Heart right ventricle (tissue), 16 donors: Measurements from ENCODE around the gene GRHL1. TPM values are rescaled to one million over a fixed set of nuclear protein-coding genes. Genes with fewer than 3 reads are reported as not detected.

Source experiments
- ATAC-seq, 8 donors: fragments of 200-7000 bp; cut with Tn5 transposase; one replicate each; pipeline ENCODE4 v1.9.1; 2020; ENCODE audit warnings: mild to moderate bottlenecking in 8 of 8, moderate library complexity in 8 of 8, moderate number of reproducible peaks in 1 of 8
- DNase-seq, 2 donors: peaks; one replicate each; pipeline ENCODE4 v3.0.0-alpha.2; 2020
- H3K27ac ChIP-seq, 10 donors: fragments of 200-600 bp; sonication (generic) in 2 of 10; one replicate each; pipeline versions ENCODE4 v1.5.0 to v1.8.0; 2020 to 2022; ENCODE audit warnings: mild to moderate bottlenecking in 3 of 10
- H3K27me3 ChIP-seq, 7 donors: fragments of 200-600 bp; one replicate each; pipeline ENCODE4 v1.8.0; 2021 to 2022; ENCODE audit warnings: mild to moderate bottlenecking in 2 of 7
- H3K36me3 ChIP-seq, 9 donors: fragments of 200-600 bp; sonication (generic) in 1 of 9; one replicate each; pipeline versions ENCODE4 v1.5.0 to v1.8.0; 2020 to 2022; ENCODE audit warnings: mild to moderate bottlenecking in 2 of 9
- H3K4me1 ChIP-seq, 9 donors: fragments of 200-600 bp; sonication (generic) in 1 of 9; one replicate each; pipeline versions ENCODE4 v1.5.0 to v1.8.0; 2020 to 2022; ENCODE audit warnings: mild to moderate bottlenecking in 4 of 9
- H3K4me3 ChIP-seq, 10 donors: fragments of 200-600 bp; sonication (generic) in 2 of 10; one replicate each; pipeline versions ENCODE4 v1.5.0 to v1.8.0; 2020 to 2022; ENCODE audit warnings: mild to moderate bottlenecking in 7 of 10, moderate library complexity in 2 of 10
- H3K9me3 ChIP-seq, 11 donors: fragments of 200-600 bp in 10 of 11; sonication (generic) in 2 of 11; one replicate each; pipeline versions ENCODE4 v1.5.0 to v1.8.0; 2013 to 2022; ENCODE audit warnings: mild to moderate bottlenecking in 2 of 11, control low read depth in 1 of 11, moderate library complexity in 1 of 11
- CTCF ChIP-seq, 9 donors: fragments of 200-600 bp; sonication (generic) in 2 of 9; IDR thresholded peaks; one replicate each; pipeline versions ENCODE4 v1.5.0 to v1.8.0; 2021 to 2022; ENCODE audit warnings: antibody characterized with exemption in 9 of 9, mild to moderate bottlenecking in 5 of 9, moderate library complexity in 1 of 9
- WGBS, 2 donors: extraction: QIAGEN DNeasy Blood & Tissue Kit; methylation state at CpG; one replicate each; pipeline ENCODE4 v1.1.7; 2013; ENCODE audit warnings: inconsistent platforms in 1 of 2; 5-methylcytosine and 5-hydroxymethylcytosine counted together
- intact Hi-C, 10 donors: fragments of 100-400 bp; cut with DNase I; formaldehyde crosslinking; loops; one replicate each; pipeline versions ENCODE4 v1.11.1 to v1.14.2; 2022
- polyA plus RNA-seq, 2 donors: library from polyadenylated mRNA; stranded (reverse); fragments of 200-250 nt; gene quantifications; one replicate each; pipeline ENCODE4 v1.2.3, GENCODE V29; 2013
- total RNA-seq, 10 donors: library from RNA; stranded (reverse); fragmentation: NEBNext Ultra II Directional in 3 of 10; extraction: Animal tissue kit (Norgen Biotek cat#: 25700) in 3 of 10; gene quantifications; one replicate each; pipeline versions ENCODE4 v1.2.1 to v1.2.4, GENCODE V29; 2021 to 2023
- donor health status: Arrhythmogenic right ventricular cardiomyopathy.
- donor health status: ischemic (EF 13 %, LVEDD 7.1; RV severe dilation, severe dysfunction).
- donor health status: healthy with polysubstance abuse.
- donor health status: DM: no; HTN: yes; CAD: no.
- donor health status: DM: no; HTN: no; CAD: no.
- donor health status: ischemic (EF 25% LVEDD 6.9; RV normal size, moderate dysfunction).
- donor health status: ischemic (EF 25% LVEDD 5.7; RV mildly dilated, moderate dysfunction).
- donor health status: healthy.
- donor health status: DM: yes; HTN: yes; CAD: no.
- donor health status: Ischemic cardiomyopathy.
- donor health status: ischemic (EF 35%, LVEDD 5.7; RV mildly dilated, moderate dysfunction).
- donor health status: nonischemic (EF 11% LVEDD 7.7; RV severe dilation, severe dysfunction).
- donor health status: DM: yes; HTN: yes; CAD: no.
- donor health status: PGD.
- donor health status: ischemic (EF 29% LVEDD 5.4; RV normal size, mild dysfunction).
- donor health status: nonischemic (EF 23%, LVEDD 6.1; RV moderate dilation, normal function).

GRHL1 gene
- total and polyA plus RNA-seq, 12 donors = 0.29 to 3.0 (median 0.90) TPM

- no peak for TF ChIP-seq CTCF (IDR thresholded peaks at IDR 0.05)
- H3K4me1 ChIP-seq = peaks cover 5 to 74% (median 59%) of the 10 kb centered on the region in 9 donors
- DNase-seq (no peak), ATAC-seq (no peak)
- no peaks in the 10 kb centered on the region for H3K27me3 ChIP-seq
- WGBS, 2 donors = 81 to 83% methylated on average over 15 of the region's 15 CpGs
- intact Hi-C loops = loop anchor here (1.0 to 10.0 kb wide), 7 partner anchors 61 to 236 kb away; no protein-coding TSS in a partner anchor
- H3K9me3 ChIP-seq = no peaks in the 10 kb centered on the region
- H3K36me3 ChIP-seq = peaks cover 0 to 69% (median 38%) of the 10 kb centered on the region in 9 donors
- peak overlapping the region in 1 of 10 donors; percentile 7 for H3K4me3 ChIP-seq
- peak overlapping the region in 3 of 10 donors; percentile 20 to 100 (median 48) for H3K27ac ChIP-seq
These were observed 96.4 kb downstream of the GRHL1 start for GRCh38 chr2:10047616-10048500.

- TF ChIP-seq CTCF (IDR thresholded peaks at IDR 0.05) = peak; percentile 32 to 79 (median 67)
- ATAC-seq (peak in 2 of 8 donors; percentile 23 to 32), DNase-seq (no peak)
- WGBS, 2 donors = 60 to 63% methylated on average over 10 of the region's 10 CpGs
- H3K36me3 ChIP-seq = peaks cover 0 to 77% (median 41%) of the 10 kb centered on the region in 9 donors
- no peaks in the 10 kb centered on the region for H3K9me3 ChIP-seq
- H3K4me1 ChIP-seq = peaks cover 5 to 82% (median 65%) of the 10 kb centered on the region in 9 donors
- intact Hi-C loops = loop anchor here (1.0 to 10.0 kb wide), 7 partner anchors 61 to 236 kb away; no protein-coding TSS in a partner anchor
- peak overlapping the region in 2 of 10 donors; percentile 7 for H3K4me3 ChIP-seq
- H3K27me3 ChIP-seq = no peaks in the 10 kb centered on the region
- H3K27ac ChIP-seq = peak overlapping the region in 3 of 10 donors; percentile 14 to 48 (median 17)
These were observed 97.1 kb downstream of the GRHL1 start for GRCh38 chr2:10048501-10049171.

Other genes with a start within 250 kb of the GRHL1 start
- gene TAF1B, start 108.2 kb upstream of the GRHL1 start, total RNA-seq = 1 to 10 TPM; 2.4 to 7.9 (median 4.9) TPM
- 1 to 10 TPM; 1.8 to 3.0 TPM for gene TAF1B, start 108.2 kb upstream of the GRHL1 start, polyA plus RNA-seq
- gene KLF11, start 91.9 kb downstream of the GRHL1 start, total RNA-seq = 10 to 100 TPM; 13.3 to 33.7 (median 20.0) TPM
- gene KLF11, start 91.9 kb downstream of the GRHL1 start, polyA plus RNA-seq = 1 to 10 TPM; 6.1 to 7.2 TPM
- gene CYS1, start 128.7 kb downstream of the GRHL1 start, total RNA-seq = 1 to 10 TPM in 9 of 10 donors, under 1 TPM in 1; 0.77 to 7.2 (median 4.2) TPM
- 1 to 10 TPM in 1 of 2 donors, under 1 TPM in 1; 0.38 to 1.2 TPM for gene CYS1, start 128.7 kb downstream of the GRHL1 start, polyA plus RNA-seq
- 10 to 100 TPM in 1 of 10 donors, 1 to 10 TPM in 5, under 1 TPM in 4; 0.08 to 18.7 (median 1.3) TPM for gene RRM2, start 171.0 kb downstream of the GRHL1 start, total RNA-seq
- under 1 TPM; 0.22 to 0.28 TPM for gene RRM2, start 171.0 kb downstream of the GRHL1 start, polyA plus RNA-seq